ENCODE data around the gene COL24A1. TPM values are rescaled to one million over a fixed set of nuclear protein-coding genes. Genes with fewer than 3 reads are reported as not detected.

The COL24A1 gene
- total RNA-seq, 2 experiments from 2014 or later: not detected

DNA sequence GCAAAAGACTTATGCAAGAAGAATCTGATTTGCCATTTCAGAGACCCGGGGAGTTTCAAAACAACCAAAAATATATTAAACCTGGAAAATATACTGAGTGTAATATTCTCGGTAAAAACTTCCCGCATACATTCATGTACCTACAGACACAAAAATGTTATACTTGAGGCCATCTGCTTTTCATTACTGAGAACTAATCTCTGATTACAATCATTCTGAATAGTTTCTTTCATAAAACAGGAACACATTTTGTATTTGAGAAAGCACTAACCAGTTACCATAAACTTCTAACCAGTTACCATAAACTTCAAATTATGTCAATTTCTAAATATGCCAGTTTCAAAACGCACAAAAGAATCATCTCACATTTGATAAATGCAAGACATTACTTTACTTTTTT is 456.1 kb downstream of the COL24A1 start:
- CTCF ChIA-PET: no interaction called here
- Mint-ChIP-seq H3K4me3 (no peak overlapping the region), H3K27ac (no peak overlapping the region), H3K9me3 (ENCODE audit: low read depth) (no peaks in the 10 kb centered on the region), H3K27me3 (no peaks in the 10 kb centered on the region), H3K36me3 (ENCODE audit: low read depth) (peaks cover 34% of the 10 kb centered on the region), H3K4me1 (peaks cover 22% of the 10 kb centered on the region)
- intact Hi-C loops (cut with DNase I, micrococcal nuclease): loop anchor here (10.0 kb wide), 3 partner anchors 396 to 1004 kb away; partner anchors contain the start of genes BCL10 (in 1 of the 2) and SH3GLB1 (in 1 of the 2)
- no peak for DNase-seq
- no peak for ATAC-seq
- POLR2A ChIA-PET: no interaction called here

GRCh38 chr1:85697895-85698294 is 458.7 kb downstream of the COL24A1 start:
- H3K36me3 Mint-ChIP-seq (ENCODE audit: low read depth): peaks cover 27% of the 10 kb centered on the region

DNA sequence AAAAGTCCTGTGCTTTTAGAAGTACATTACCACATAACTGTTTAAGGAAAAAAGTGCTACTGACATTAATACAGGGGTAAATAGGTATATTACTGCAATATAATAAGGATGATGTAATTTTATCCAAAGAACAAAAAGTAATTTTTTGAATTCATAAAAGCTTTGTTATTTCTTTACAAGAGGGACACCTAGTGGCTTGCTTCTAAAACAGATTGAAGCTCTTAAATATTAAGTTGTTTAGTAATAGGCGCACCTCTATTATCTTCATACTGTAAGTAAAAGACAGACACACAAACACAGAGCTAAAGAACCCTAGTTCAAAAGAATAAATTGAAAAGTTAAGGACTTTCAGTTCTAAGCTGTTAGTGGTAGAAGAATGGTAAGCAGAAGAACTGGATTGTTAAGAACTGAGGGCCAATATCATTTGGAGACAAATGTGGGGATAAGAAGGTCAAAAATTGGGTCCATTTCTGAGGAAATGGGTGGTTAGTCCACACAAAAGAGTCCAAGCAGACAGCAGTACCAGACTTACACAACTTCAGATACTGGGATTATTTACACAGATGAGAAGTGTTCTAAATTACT is 463.8 kb downstream of the COL24A1 start:
- no peaks in the 10 kb centered on the region for H3K27me3 Mint-ChIP-seq
- no peak overlapping the region for H3K4me3 Mint-ChIP-seq
- ChIA-PET CTCF (interaction anchor here (0.9 to 1.5 kb wide), 6 partner anchors 9 to 111 kb away, joined by 3 to 5 read pairs (median 4); partner anchors contain the start of gene ZNHIT6), POLR2A (no interaction called here)
- peaks cover 18% of the 10 kb centered on the region for H3K36me3 Mint-ChIP-seq (ENCODE audit: low read depth)
- no peak for DNase-seq
- H3K27ac Mint-ChIP-seq: no peak overlapping the region
- H3K9me3 Mint-ChIP-seq (ENCODE audit: low read depth): no peaks in the 10 kb centered on the region
- intact Hi-C loops (cut with DNase I, micrococcal nuclease): loop anchor here in 1 of 2 experiments (2.0 to 5.0 kb wide), 2 partner anchors 81 to 384 kb away; no protein-coding TSS in a partner anchor
- no peak for ATAC-seq
- peaks cover 6% of the 10 kb centered on the region for H3K4me1 Mint-ChIP-seq

More at GRCh38 chr1:85697895-85698294, 458.7 kb downstream of the COL24A1 start:
- DNase-seq (no peak), ATAC-seq (no peak)
- peaks cover 8% of the 10 kb centered on the region for H3K4me1 Mint-ChIP-seq
- ChIA-PET POLR2A (no interaction called here), CTCF (interaction anchor here (1.1 kb wide), 1 partner anchor 10 kb away, joined by 4 read pairs; the partner anchor contains the start of gene ZNHIT6)
- no peaks in the 10 kb centered on the region for H3K9me3 Mint-ChIP-seq (ENCODE audit: low read depth)
- no peaks in the 10 kb centered on the region for H3K27me3 Mint-ChIP-seq
- intact Hi-C loops (cut with DNase I, micrococcal nuclease): no loop called here
- no peak overlapping the region for H3K27ac Mint-ChIP-seq
- H3K4me3 Mint-ChIP-seq: no peak overlapping the region

DNA sequence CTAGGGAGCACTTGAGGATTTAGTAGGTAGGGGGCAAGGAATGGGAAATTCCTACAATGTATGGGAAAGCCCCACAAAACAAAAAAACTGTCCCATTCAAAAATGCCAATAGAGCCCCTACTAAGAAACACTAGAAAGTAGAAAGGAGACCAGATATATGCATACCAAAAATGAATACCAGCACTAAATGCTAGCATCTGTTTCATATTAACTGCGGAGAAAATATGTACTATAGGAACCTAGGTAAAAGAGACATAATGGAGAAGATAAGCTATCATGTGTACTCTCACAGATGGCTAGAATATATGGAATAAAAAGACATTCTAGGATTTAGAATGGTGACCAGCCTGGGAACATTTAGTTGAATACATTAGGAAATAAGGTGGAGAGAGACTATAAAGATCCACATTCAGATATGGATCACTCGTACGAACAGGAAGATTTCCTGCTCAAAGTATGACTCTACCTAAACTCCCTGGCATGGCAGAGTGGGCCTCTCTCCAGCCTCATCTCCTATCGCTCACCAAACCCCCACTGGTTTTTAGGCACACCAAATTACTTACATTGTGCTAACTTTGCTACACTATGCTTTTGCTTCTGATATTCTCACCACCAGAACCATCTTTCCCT is 466.7 kb downstream of the COL24A1 start:
- H3K4me3 Mint-ChIP-seq: no peak overlapping the region
- DNase-seq (no peak), ATAC-seq (no peak)
- H3K4me1 Mint-ChIP-seq: peaks cover 6% of the 10 kb centered on the region
- ChIA-PET POLR2A (no interaction called here), CTCF (no interaction called here)
- intact Hi-C loops (cut with DNase I, micrococcal nuclease): loop anchor here in 1 of 2 experiments (5.0 kb wide), 1 partner anchor 78 kb away; no protein-coding TSS in a partner anchor
- no peaks in the 10 kb centered on the region for H3K27me3 Mint-ChIP-seq
- peaks cover 20% of the 10 kb centered on the region for H3K36me3 Mint-ChIP-seq (ENCODE audit: low read depth)
- H3K9me3 Mint-ChIP-seq (ENCODE audit: low read depth): no peaks in the 10 kb centered on the region
- H3K27ac Mint-ChIP-seq: no peak overlapping the region

- H3K4me3 Mint-ChIP-seq: no peak overlapping the region
- peaks cover 9% of the 10 kb centered on the region for H3K36me3 Mint-ChIP-seq (ENCODE audit: low read depth)
- H3K27me3 Mint-ChIP-seq: no peaks in the 10 kb centered on the region
- no peaks in the 10 kb centered on the region for H3K9me3 Mint-ChIP-seq (ENCODE audit: low read depth)
- intact Hi-C loops (cut with DNase I, micrococcal nuclease): no loop called here
- ATAC-seq: no peak
- H3K4me1 Mint-ChIP-seq: no peaks in the 10 kb centered on the region
- DNase-seq: no peak
- no peak overlapping the region for H3K27ac Mint-ChIP-seq
- POLR2A ChIA-PET: no interaction called here
- CTCF ChIA-PET: interaction anchor here (0.6 to 1.3 kb wide), 3 partner anchors 9 to 373 kb away, joined by 3 to 4 read pairs (median 4); no protein-coding TSS in a partner anchor
Measured at GRCh38 chr1:85683292-85684025, 473.1 kb downstream of the COL24A1 start.

DNA sequence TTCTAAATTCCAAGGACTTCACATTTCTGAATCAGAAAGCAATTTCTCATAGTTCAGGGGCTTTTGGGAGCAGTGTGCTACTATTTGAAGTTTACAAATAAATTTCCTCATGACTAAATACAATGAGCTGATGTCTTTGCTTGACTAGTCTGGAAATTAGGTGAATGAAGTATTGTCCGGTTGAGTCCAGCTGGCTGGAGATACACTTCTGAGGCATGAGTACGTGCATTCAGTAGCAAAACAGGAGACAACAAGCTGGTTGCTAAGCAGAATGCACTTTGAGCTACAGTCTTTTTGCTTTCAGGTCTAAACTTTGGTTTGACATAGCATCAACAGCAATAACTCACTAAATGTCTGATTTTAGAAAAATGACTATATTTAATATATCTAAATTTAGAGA is 475.5 kb downstream of the COL24A1 start:
- no peak overlapping the region for H3K4me3 Mint-ChIP-seq
- H3K4me1 Mint-ChIP-seq: no peaks in the 10 kb centered on the region
- no peaks in the 10 kb centered on the region for H3K27me3 Mint-ChIP-seq
- H3K9me3 Mint-ChIP-seq (ENCODE audit: low read depth): no peaks in the 10 kb centered on the region
- H3K27ac Mint-ChIP-seq: no peak overlapping the region
- DNase-seq (no peak), ATAC-seq (no peak)
- POLR2A ChIA-PET: no interaction called here
- H3K36me3 Mint-ChIP-seq (ENCODE audit: low read depth): peaks cover 13% of the 10 kb centered on the region
- CTCF ChIA-PET: no interaction called here
- intact Hi-C loops (cut with DNase I, micrococcal nuclease): no loop called here

Other genes starting within 250 kb of the COL24A1 start
- gene ODF2L, start 239.6 kb upstream of the COL24A1 start, total RNA-seq: 10 to 100 TPM; 18.8 to 27.3 TPM